Measurements from ENCODE around the gene BACE2. TPM values are rescaled to one million over a fixed set of nuclear protein-coding genes. Genes with fewer than 3 reads are reported as not detected.

The BACE2 gene
- polyA plus RNA-seq, 1 donor from 2014 or later = 0.32 TPM

DNA sequence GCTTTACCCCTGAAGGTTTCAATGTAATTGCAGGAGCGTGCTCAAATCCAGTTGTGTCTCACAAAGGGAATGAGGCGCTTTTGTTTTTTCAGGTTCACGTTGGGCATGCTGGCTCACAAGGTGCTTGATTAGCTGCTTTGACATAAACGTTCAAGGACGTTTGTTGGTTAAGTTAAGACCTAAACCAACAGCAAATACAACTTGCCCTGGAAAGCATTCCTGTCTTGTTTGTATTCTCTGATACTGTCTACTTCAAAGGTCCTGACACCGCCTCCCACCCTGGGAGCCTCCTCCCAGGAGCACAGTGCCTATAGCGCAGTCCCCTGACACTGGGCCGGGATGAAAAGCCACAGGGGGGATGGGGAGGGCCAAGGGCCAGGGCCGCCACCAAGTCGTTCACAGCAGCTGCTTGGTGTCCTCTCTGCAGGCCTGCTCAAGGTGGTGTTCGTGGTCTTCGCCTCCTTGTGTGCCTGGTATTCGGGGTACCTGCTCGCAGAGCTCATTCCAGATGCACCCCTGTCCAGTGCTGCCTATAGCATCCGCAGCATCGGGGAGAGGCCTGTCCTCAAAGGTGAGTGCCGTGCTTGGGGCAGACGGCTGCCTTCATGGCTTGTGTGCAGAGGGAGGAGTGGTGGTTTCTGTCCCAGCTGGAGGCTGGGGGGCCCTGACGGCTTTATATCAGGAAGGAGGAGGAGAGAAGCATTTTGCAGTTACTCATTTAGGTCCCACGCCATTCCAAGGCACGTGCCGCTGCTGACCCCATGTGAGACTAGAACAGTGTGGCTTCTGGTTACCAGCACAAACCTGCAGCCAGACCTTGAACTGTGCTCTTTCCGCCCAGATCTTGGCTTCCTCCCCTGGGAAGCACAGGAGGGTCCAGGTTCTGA is 154.8 kb downstream of the BACE2 start:
- TF ChIP-seq EP300 (conservative IDR thresholded peaks at IDR 0.05; ENCODE audit: poor library complexity, severe bottlenecking) (no peak), POLR2AphosphoS5 (IDR thresholded peaks at IDR 0.05) (no peak), TAF1 (IDR thresholded peaks at IDR 0.05; ENCODE audit: low read depth) (no peak), SMC3 (conservative IDR thresholded peaks at IDR 0.05; ENCODE audit: poor library complexity) (no peak), CTCF (IDR thresholded peaks at IDR 0.05; ENCODE audit: poor library complexity, severe bottlenecking) (no peak), RAD21 (conservative IDR thresholded peaks at IDR 0.05) (no peak), EZH2 (IDR thresholded peaks at IDR 0.05; ENCODE audit: borderline replicate concordance, insufficient read depth, low read length, poor library complexity, severe bottlenecking) (no peak), MXI1 (conservative IDR thresholded peaks at IDR 0.05; ENCODE audit: poor library complexity, severe bottlenecking) (no peak)
- TF ChIP-seq, protein P1, sequence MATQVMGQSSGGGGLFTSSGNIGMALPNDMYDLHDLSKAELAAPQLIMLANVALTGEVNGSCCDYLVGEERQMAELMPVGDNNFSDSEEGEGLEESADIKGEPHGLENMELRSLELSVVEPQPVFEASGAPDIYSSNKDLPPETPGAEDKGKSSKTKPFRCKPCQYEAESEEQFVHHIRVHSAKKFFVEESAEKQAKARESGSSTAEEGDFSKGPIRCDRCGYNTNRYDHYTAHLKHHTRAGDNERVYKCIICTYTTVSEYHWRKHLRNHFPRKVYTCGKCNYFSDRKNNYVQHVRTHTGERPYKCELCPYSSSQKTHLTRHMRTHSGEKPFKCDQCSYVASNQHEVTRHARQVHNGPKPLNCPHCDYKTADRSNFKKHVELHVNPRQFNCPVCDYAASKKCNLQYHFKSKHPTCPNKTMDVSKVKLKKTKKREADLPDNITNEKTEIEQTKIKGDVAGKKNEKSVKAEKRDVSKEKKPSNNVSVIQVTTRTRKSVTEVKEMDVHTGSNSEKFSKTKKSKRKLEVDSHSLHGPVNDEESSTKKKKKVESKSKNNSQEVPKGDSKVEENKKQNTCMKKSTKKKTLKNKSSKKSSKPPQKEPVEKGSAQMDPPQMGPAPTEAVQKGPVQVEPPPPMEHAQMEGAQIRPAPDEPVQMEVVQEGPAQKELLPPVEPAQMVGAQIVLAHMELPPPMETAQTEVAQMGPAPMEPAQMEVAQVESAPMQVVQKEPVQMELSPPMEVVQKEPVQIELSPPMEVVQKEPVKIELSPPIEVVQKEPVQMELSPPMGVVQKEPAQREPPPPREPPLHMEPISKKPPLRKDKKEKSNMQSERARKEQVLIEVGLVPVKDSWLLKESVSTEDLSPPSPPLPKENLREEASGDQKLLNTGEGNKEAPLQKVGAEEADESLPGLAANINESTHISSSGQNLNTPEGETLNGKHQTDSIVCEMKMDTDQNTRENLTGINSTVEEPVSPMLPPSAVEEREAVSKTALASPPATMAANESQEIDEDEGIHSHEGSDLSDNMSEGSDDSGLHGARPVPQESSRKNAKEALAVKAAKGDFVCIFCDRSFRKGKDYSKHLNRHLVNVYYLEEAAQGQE (IDR thresholded peaks at IDR 0.05; ENCODE audit: borderline replicate concordance) = no peak
- Histone ChIP-seq H4K20me1 (ENCODE audit: insufficient read depth) (no peaks in the 10 kb centered on the region), H3K27ac (ENCODE audit: low read length) (no peak overlapping the region), H3F3A (ENCODE audit: insufficient read depth, low read length, poor library complexity, severe bottlenecking) (no peaks in the 10 kb centered on the region), H3K9me3 (ENCODE audit: low read length) (no peaks in the 10 kb centered on the region), H3K4me3 (ENCODE audit: low read length) (no peak overlapping the region), H3K9ac (ENCODE audit: low read length) (no peak overlapping the region), H2AFZ (ENCODE audit: low read depth, low read length) (no peak overlapping the region), H3K27me3 (ENCODE audit: insufficient read depth, low read depth, low read length) (peaks cover 6% of the 10 kb centered on the region), H3K36me3 (ENCODE audit: insufficient read depth, low read length) (no peaks in the 10 kb centered on the region), H3K4me2 (ENCODE audit: low read length) (no peak overlapping the region), H3K9me2 (ENCODE audit: insufficient read depth, low read length) (no peaks in the 10 kb centered on the region), H3K79me2 (replicated peaks; ENCODE audit: insufficient read depth, low read length) (no peaks in the 10 kb centered on the region)

DNA sequence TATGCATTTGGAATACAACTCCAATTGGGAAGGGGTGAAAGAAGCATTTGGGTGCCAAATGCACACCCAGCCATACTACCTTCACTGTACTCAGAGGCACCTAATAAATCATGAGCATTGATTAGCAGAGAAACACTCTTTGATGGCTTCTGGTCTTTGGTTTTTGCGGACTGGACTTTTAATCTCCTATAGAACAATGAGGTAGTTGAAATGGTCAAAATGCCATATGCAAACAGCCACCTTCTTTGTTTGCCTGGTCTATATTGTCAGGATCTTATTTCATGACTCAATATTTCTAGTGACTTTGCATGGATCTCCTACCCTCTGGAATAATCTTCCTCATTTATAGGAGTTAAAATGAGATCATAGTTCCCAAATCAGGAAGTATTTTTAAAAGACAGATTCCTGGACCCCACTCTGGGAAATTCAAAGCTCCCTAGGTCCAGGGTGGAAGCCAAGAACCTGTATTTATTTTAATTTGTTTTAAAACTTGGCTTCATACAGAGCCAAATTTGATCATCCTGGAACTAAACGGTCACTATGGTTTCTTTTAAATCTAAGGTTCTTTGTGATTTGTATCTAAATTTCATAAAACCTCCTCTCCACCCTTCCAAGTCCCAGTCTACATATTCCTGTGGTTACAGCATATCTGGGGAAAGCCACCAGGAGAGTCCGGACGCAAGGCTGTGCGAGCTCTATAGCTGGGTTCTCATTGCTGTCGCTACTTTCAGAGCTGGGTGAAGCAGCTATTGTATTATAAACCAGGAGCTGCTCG is 157.4 kb downstream of the BACE2 start:
- Histone ChIP-seq H3K4me3 (ENCODE audit: low read length) (no peak overlapping the region), H3K9me3 (ENCODE audit: low read length) (no peaks in the 10 kb centered on the region)
- TF ChIP-seq SMC3 (conservative IDR thresholded peaks at IDR 0.05; ENCODE audit: poor library complexity) = no peak
- no peak for TF ChIP-seq CTCF (IDR thresholded peaks at IDR 0.05; ENCODE audit: poor library complexity, severe bottlenecking)
- no peak for TF ChIP-seq MXI1 (conservative IDR thresholded peaks at IDR 0.05; ENCODE audit: poor library complexity, severe bottlenecking)
- TF ChIP-seq POLR2AphosphoS5 (IDR thresholded peaks at IDR 0.05) = no peak
- TF ChIP-seq TAF1 (IDR thresholded peaks at IDR 0.05; ENCODE audit: low read depth) = no peak
- no peak for TF ChIP-seq EP300 (conservative IDR thresholded peaks at IDR 0.05; ENCODE audit: poor library complexity, severe bottlenecking)
- TF ChIP-seq EZH2 (IDR thresholded peaks at IDR 0.05; ENCODE audit: borderline replicate concordance, insufficient read depth, low read length, poor library complexity, severe bottlenecking) = no peak
- no peak for TF ChIP-seq RAD21 (conservative IDR thresholded peaks at IDR 0.05)

More for the DNA sequence above, 157.4 kb downstream of the BACE2 start:
- no peaks in the 10 kb centered on the region for H3K79me2 ChIP-seq (replicated peaks; ENCODE audit: insufficient read depth, low read length)
- no peaks in the 10 kb centered on the region for H3F3A ChIP-seq (ENCODE audit: insufficient read depth, low read length, poor library complexity, severe bottlenecking)
- H3K9ac ChIP-seq (ENCODE audit: low read length) = no peak overlapping the region
- no peaks in the 10 kb centered on the region for H3K36me3 ChIP-seq (ENCODE audit: insufficient read depth, low read length)
- H3K9me2 ChIP-seq (ENCODE audit: insufficient read depth, low read length) = no peaks in the 10 kb centered on the region
- no peak overlapping the region for H3K27ac ChIP-seq (ENCODE audit: low read length)
- H3K27me3 ChIP-seq (ENCODE audit: insufficient read depth, low read depth, low read length) = no peaks in the 10 kb centered on the region
- no peak overlapping the region for H3K4me2 ChIP-seq (ENCODE audit: low read length)
- H2AFZ ChIP-seq (ENCODE audit: low read depth, low read length) = no peak overlapping the region
- no peaks in the 10 kb centered on the region for H4K20me1 ChIP-seq (ENCODE audit: insufficient read depth)
